Measurements from ENCODE around the gene GBX1. TPM values are rescaled to one million over a fixed set of nuclear protein-coding genes. Genes with fewer than 3 reads are reported as not detected.

The GBX1 gene
- total and polyA plus RNA-seq, 11 donors = 0.27 to 0.52 (median 0.34) TPM; not detected in 5

GRCh38 chr7:151142686-151143040 is 24.8 kb downstream of the GBX1 start:
- 42 to 48% (median 45%) methylated on average over 8 to 10 of the region's 10 CpGs for WGBS, 4 donors
- peak; percentile 16 to 55 (median 44) for ATAC-seq
- no peak for TF ChIP-seq POLR2A (IDR thresholded peaks at IDR 0.05)
- TF ChIP-seq, protein P1, sequence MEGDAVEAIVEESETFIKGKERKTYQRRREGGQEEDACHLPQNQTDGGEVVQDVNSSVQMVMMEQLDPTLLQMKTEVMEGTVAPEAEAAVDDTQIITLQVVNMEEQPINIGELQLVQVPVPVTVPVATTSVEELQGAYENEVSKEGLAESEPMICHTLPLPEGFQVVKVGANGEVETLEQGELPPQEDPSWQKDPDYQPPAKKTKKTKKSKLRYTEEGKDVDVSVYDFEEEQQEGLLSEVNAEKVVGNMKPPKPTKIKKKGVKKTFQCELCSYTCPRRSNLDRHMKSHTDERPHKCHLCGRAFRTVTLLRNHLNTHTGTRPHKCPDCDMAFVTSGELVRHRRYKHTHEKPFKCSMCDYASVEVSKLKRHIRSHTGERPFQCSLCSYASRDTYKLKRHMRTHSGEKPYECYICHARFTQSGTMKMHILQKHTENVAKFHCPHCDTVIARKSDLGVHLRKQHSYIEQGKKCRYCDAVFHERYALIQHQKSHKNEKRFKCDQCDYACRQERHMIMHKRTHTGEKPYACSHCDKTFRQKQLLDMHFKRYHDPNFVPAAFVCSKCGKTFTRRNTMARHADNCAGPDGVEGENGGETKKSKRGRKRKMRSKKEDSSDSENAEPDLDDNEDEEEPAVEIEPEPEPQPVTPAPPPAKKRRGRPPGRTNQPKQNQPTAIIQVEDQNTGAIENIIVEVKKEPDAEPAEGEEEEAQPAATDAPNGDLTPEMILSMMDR (IDR thresholded peaks at IDR 0.05) = no peak
- Histone ChIP-seq H3K27ac (peak overlapping the region in 3 of 12 donors; percentile 9 to 39 (median 13)), H3K4me1 (peaks cover 0 to 28% (median 11%) of the 10 kb centered on the region in 12 donors), H3K36me3 (peaks cover 0 to 63% (median 31%) of the 10 kb centered on the region in 9 donors), H3K27me3 (no peaks in the 10 kb centered on the region), H3K4me3 (no peak overlapping the region), H3K9me3 (no peaks in the 10 kb centered on the region)
- peak in 1 of 5 donors; percentile 68 for DNase-seq
- intact Hi-C loops (cut with DNase I) = no loop called here

DNA sequence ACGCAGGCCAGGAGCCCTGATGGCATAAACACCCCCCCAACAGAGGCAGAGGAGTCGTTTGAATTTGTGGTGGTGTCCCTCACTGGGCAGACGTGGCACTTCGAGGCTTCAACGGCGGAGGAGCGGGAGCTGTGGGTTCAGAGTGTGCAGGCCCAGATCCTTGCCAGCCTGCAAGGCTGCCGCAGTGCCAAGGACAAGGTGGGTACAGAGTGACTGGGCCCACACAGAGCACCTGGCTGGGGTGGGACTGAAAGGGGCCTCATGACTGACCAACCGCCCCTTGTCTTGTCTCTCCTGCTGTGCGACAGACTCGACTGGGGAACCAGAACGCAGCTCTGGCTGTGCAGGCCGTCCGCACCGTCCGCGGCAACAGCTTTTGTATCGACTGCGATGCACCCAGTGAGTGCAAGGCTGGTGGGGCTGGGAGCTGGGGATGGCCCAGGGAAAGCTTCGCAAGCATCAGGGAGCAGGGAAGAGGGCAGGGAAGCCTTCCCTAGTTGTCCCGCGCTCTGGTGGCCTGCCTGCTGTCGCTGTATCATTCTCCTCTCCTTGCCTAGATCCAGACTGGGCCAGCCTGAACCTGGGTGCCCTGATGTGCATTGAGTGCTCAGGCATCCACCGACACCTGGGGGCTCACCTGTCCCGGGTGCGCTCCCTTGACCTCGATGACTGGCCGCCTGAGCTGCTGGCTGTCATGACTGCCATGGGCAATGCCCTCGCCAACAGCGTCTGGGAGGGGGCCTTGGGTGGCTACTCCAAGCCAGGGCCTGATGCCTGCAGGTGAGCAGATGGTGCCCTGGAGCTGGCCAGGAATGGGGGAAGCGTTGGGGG is 25.4 kb downstream of the GBX1 start:
- intact Hi-C loops (cut with DNase I) = no loop called here
- DNase-seq = peak in 1 of 5 donors; percentile 54
- Histone ChIP-seq H3K36me3 (peaks cover 0 to 69% (median 32%) of the 10 kb centered on the region in 9 donors), H3K9me3 (no peaks in the 10 kb centered on the region), H3K4me3 (no peak overlapping the region), H3K4me1 (peaks cover 0 to 34% (median 13%) of the 10 kb centered on the region in 12 donors), H3K27ac (peak overlapping the region in 1 of 12 donors; percentile 39), H3K27me3 (no peaks in the 10 kb centered on the region)
- TF ChIP-seq POLR2A (IDR thresholded peaks at IDR 0.05) = no peak
- TF ChIP-seq, protein P1 (IDR thresholded peaks at IDR 0.05) = no peak
- ATAC-seq = peak in 1 of 4 donors; percentile 1
- 78 to 86% (median 83%) methylated on average over 10 to 31 of the region's 31 CpGs for WGBS, 4 donors

- H3K4me1 ChIP-seq = peaks cover 0 to 38% (median 13%) of the 10 kb centered on the region in 12 donors
- no peaks in the 10 kb centered on the region for H3K27me3 ChIP-seq
- H3K27ac ChIP-seq = no peak overlapping the region
- ATAC-seq = no peak
- H3K36me3 ChIP-seq = peaks cover 0 to 75% (median 39%) of the 10 kb centered on the region in 9 donors
- 90 to 92% (median 91%) methylated on average over 9 of the region's 9 CpGs for WGBS, 4 donors
- no peak for DNase-seq
- TF ChIP-seq POLR2A (IDR thresholded peaks at IDR 0.05) = no peak
- TF ChIP-seq, protein P1 (IDR thresholded peaks at IDR 0.05) = no peak
- H3K9me3 ChIP-seq = no peaks in the 10 kb centered on the region
- intact Hi-C loops (cut with DNase I) = no loop called here
- no peak overlapping the region for H3K4me3 ChIP-seq
Measured at GRCh38 chr7:151141311-151141854, 26.1 kb downstream of the GBX1 start.

DNA sequence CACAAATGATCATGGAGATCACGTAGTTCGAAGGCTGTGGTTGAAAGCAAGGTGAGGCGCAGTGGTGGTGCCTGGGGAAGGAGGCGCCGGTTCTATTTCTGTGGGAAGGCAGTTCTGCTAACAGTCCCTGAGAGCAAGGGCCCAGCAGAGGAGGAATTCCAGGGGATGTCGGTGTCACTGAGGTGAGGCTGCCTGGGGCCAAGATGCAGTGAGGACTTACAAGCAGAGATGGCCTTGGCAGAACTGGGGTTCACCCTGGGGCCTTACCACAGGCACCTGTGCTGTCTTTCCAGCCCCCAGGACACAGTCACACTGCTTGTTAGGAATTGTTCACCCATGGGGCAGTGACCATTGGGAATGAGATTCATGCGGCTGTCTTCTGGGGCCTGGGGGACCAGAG is 26.7 kb downstream of the GBX1 start:
- intact Hi-C loops (cut with DNase I) = no loop called here
- TF ChIP-seq POLR2A (IDR thresholded peaks at IDR 0.05) = no peak
- TF ChIP-seq, protein P1 (IDR thresholded peaks at IDR 0.05) = no peak
- 92 to 95% (median 94%) methylated on average over 7 of the region's 7 CpGs for whole genome bisulfite sequencing, 4 donors
- DNase-seq = no peak
- H3K27ac ChIP-seq = no peak overlapping the region
- H3K4me3 ChIP-seq = no peak overlapping the region
- H3K9me3 ChIP-seq = no peaks in the 10 kb centered on the region
- H3K4me1 ChIP-seq = peaks cover 0 to 38% (median 13%) of the 10 kb centered on the region in 12 donors
- no peaks in the 10 kb centered on the region for H3K27me3 ChIP-seq
- no peak for ATAC-seq
- peaks cover 0 to 81% (median 43%) of the 10 kb centered on the region in 9 donors for H3K36me3 ChIP-seq

Data from heart left ventricle (tissue), 16 donors.